Heart right ventricle (tissue), 16 donors: Measurements from ENCODE around the gene ITGB2. TPM values are rescaled to one million over a fixed set of nuclear protein-coding genes. Genes with fewer than 3 reads are reported as not detected.

Source experiments
- ATAC-seq, 8 donors: fragments of 200-7000 bp; cut with Tn5 transposase; one replicate each; pipeline ENCODE4 v1.9.1; 2020; ENCODE audit warnings: mild to moderate bottlenecking in 8 of 8, moderate library complexity in 8 of 8, moderate number of reproducible peaks in 1 of 8
- DNase-seq, 2 donors: peaks; one replicate each; pipeline ENCODE4 v3.0.0-alpha.2; 2020
- H3K27ac ChIP-seq, 10 donors: fragments of 200-600 bp; sonication (generic) in 2 of 10; one replicate each; pipeline versions ENCODE4 v1.5.0 to v1.8.0; 2020 to 2022; ENCODE audit warnings: mild to moderate bottlenecking in 3 of 10
- H3K27me3 ChIP-seq, 7 donors: fragments of 200-600 bp; one replicate each; pipeline ENCODE4 v1.8.0; 2021 to 2022; ENCODE audit warnings: mild to moderate bottlenecking in 2 of 7
- H3K36me3 ChIP-seq, 9 donors: fragments of 200-600 bp; sonication (generic) in 1 of 9; one replicate each; pipeline versions ENCODE4 v1.5.0 to v1.8.0; 2020 to 2022; ENCODE audit warnings: mild to moderate bottlenecking in 2 of 9
- H3K4me1 ChIP-seq, 9 donors: fragments of 200-600 bp; sonication (generic) in 1 of 9; one replicate each; pipeline versions ENCODE4 v1.5.0 to v1.8.0; 2020 to 2022; ENCODE audit warnings: mild to moderate bottlenecking in 4 of 9
- H3K4me3 ChIP-seq, 10 donors: fragments of 200-600 bp; sonication (generic) in 2 of 10; one replicate each; pipeline versions ENCODE4 v1.5.0 to v1.8.0; 2020 to 2022; ENCODE audit warnings: mild to moderate bottlenecking in 7 of 10, moderate library complexity in 2 of 10
- H3K9me3 ChIP-seq, 11 donors: fragments of 200-600 bp in 10 of 11; sonication (generic) in 2 of 11; one replicate each; pipeline versions ENCODE4 v1.5.0 to v1.8.0; 2013 to 2022; ENCODE audit warnings: mild to moderate bottlenecking in 2 of 11, control low read depth in 1 of 11, moderate library complexity in 1 of 11
- WGBS, 2 donors: extraction: QIAGEN DNeasy Blood & Tissue Kit; methylation state at CpG; one replicate each; pipeline ENCODE4 v1.1.7; 2013; ENCODE audit warnings: inconsistent platforms in 1 of 2; 5-methylcytosine and 5-hydroxymethylcytosine counted together
- intact Hi-C, 10 donors: fragments of 100-400 bp; cut with DNase I; formaldehyde crosslinking; loops; one replicate each; pipeline versions ENCODE4 v1.11.1 to v1.14.2; 2022
- polyA plus RNA-seq, 2 donors: library from polyadenylated mRNA; stranded (reverse); fragments of 200-250 nt; gene quantifications; one replicate each; pipeline ENCODE4 v1.2.3, GENCODE V29; 2013
- total RNA-seq, 10 donors: library from RNA; stranded (reverse); fragmentation: NEBNext Ultra II Directional in 3 of 10; extraction: Animal tissue kit (Norgen Biotek cat#: 25700) in 3 of 10; gene quantifications; one replicate each; pipeline versions ENCODE4 v1.2.1 to v1.2.4, GENCODE V29; 2021 to 2023
- TF ChIP-seq, protein P1 (sequence below), 9 donors: fragments of 200-600 bp; sonication (generic) in 2 of 9; IDR thresholded peaks; one replicate each; pipeline versions ENCODE4 v1.5.0 to v1.8.0; 2021 to 2022; ENCODE audit warnings: antibody characterized with exemption in 9 of 9, mild to moderate bottlenecking in 5 of 9, moderate library complexity in 1 of 9
- donor health status: Arrhythmogenic right ventricular cardiomyopathy.
- donor health status: ischemic (EF 13 %, LVEDD 7.1; RV severe dilation, severe dysfunction).
- donor health status: healthy with polysubstance abuse.
- donor health status: DM: no; HTN: yes; CAD: no.
- donor health status: DM: no; HTN: no; CAD: no.
- donor health status: ischemic (EF 25% LVEDD 6.9; RV normal size, moderate dysfunction).
- donor health status: ischemic (EF 25% LVEDD 5.7; RV mildly dilated, moderate dysfunction).
- donor health status: healthy.
- donor health status: DM: yes; HTN: yes; CAD: no.
- donor health status: Ischemic cardiomyopathy.
- donor health status: ischemic (EF 35%, LVEDD 5.7; RV mildly dilated, moderate dysfunction).
- donor health status: nonischemic (EF 11% LVEDD 7.7; RV severe dilation, severe dysfunction).
- donor health status: DM: yes; HTN: yes; CAD: no.
- donor health status: PGD.
- donor health status: ischemic (EF 29% LVEDD 5.4; RV normal size, mild dysfunction).
- donor health status: nonischemic (EF 23%, LVEDD 6.1; RV moderate dilation, normal function).

Gene ITGB2
- total and polyA plus RNA-seq, 12 donors: 5.1 to 151 (median 11.4) TPM

DNA sequence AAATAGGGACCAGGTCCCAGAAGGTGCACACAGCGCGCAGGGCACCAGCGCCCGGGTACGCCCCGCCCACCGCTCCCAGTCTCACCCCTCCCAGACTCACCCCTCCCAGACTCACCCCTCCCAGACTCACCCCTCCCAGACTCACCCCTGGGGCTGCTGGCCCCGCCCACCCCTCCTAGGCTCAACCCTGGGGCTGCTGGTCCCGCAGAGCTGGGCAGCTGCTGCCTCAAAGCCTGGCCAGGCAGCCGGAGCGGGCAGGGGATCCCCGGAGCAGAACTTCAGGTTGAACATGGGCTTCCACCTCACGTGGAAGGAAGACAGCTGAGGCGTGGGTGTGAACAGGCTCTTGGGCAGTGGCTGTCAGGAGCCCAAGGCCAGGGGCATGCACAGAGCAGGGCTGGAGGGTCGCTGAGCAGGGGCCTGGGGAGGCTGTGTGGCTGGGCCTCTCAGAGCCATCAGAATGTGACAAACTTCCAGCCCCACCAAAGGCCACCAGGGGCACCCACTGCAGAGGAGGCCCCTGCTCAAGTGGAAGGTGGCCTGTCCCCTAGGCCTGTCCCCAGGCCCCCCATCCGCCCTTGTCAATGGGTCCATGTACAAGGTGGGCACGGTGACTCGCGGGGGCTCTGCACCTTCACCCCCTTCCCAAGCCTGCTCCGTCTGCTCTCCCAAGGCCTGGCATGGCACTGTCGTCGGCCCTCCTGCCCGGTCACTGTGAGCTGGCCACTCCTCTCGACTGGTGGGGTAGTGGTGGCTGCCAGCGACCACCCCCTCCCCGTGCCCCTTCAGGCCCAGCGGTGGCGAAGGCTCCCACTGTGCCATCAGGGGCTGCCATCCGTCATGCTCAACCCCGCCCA is 82.4 kb downstream of the ITGB2 start:
- peaks cover 0 to 10% (median 5%) of the 10 kb centered on the region in 9 donors for H3K4me1 ChIP-seq
- WGBS, 2 donors: 86 to 91% methylated on average over 29 to 30 of the region's 30 CpGs
- H3K27me3 ChIP-seq: no peaks in the 10 kb centered on the region
- no peaks in the 10 kb centered on the region for H3K36me3 ChIP-seq
- TF ChIP-seq, protein P1, sequence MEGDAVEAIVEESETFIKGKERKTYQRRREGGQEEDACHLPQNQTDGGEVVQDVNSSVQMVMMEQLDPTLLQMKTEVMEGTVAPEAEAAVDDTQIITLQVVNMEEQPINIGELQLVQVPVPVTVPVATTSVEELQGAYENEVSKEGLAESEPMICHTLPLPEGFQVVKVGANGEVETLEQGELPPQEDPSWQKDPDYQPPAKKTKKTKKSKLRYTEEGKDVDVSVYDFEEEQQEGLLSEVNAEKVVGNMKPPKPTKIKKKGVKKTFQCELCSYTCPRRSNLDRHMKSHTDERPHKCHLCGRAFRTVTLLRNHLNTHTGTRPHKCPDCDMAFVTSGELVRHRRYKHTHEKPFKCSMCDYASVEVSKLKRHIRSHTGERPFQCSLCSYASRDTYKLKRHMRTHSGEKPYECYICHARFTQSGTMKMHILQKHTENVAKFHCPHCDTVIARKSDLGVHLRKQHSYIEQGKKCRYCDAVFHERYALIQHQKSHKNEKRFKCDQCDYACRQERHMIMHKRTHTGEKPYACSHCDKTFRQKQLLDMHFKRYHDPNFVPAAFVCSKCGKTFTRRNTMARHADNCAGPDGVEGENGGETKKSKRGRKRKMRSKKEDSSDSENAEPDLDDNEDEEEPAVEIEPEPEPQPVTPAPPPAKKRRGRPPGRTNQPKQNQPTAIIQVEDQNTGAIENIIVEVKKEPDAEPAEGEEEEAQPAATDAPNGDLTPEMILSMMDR (IDR thresholded peaks at IDR 0.05): no peak
- DNase-seq: no peak
- no peak overlapping the region for H3K4me3 ChIP-seq
- intact Hi-C loops: no loop called here
- ATAC-seq: peak in 1 of 8 donors; percentile 25
- H3K27ac ChIP-seq: no peak overlapping the region
- H3K9me3 ChIP-seq: no peaks in the 10 kb centered on the region

DNA sequence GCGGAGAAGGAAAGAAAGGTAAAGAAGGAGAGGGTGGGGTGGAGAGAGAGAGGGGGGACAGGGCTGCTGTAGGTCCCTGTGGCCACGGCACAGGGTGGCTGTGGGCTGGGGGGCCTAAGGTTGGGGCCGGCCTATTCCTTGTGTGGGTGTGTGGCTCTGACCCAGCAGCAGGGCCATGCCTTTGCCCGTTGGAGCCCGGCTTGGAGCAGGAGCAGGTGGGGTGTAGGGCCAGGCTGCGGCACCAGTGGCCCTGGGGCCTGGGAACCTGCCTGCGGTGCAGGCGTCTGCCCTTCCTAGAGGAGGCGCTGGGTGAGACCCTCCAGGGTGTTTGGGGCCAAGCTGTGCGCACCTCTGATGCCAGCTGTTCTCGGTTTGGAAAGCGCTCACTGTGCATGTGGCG is 83.2 kb downstream of the ITGB2 start:
- Histone ChIP-seq H3K27ac (no peak overlapping the region), H3K4me1 (peaks cover 0 to 10% (median 5%) of the 10 kb centered on the region in 9 donors), H3K9me3 (no peaks in the 10 kb centered on the region), H3K4me3 (no peak overlapping the region), H3K36me3 (no peaks in the 10 kb centered on the region), H3K27me3 (no peaks in the 10 kb centered on the region)
- intact Hi-C loops: no loop called here
- TF ChIP-seq, protein P1 (IDR thresholded peaks at IDR 0.05): no peak
- DNase-seq: no peak
- ATAC-seq: peak in 1 of 8 donors; percentile 36
- WGBS, 2 donors: 84 to 93% methylated on average over 13 of the region's 13 CpGs

DNA sequence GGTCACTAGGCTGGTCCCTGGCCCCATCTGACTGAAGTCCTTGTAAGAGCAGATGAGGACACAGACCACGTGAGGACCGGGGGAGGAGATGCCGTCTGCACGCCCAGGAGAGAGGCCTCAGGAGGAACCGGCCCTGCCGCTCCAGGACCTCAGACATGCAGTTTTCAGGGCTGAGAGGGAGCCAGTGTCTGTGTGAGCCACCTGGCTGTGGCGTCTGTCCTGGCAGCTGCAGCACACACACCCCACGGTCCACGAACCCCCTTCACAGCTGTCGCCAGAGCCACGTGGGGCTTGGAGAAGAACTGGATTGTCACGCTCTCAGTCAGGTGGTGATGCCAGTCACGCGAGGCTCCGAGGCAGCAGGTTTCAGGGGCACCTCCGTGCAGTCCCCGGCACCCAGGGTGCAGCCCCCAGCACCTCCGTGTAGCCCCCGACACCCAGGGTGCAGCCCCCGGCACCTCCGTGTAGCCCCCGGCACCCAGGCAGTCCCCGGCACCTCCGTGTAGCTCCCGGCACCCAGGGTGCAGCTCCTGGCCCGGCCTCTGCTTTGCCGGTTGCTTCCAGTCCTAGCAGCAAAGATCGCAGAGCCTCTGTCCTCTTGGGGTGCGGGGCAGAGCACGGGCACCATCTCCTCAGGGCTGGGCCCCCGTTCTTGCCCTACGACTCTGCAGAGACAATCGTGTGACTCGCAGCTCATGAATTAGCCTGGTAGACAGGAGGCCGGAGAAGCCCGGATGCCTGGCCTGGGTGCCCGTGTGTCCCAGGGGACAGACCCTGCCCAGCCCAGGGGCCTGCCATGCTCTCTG is 83.8 kb downstream of the ITGB2 start:
- no peak overlapping the region for H3K4me3 ChIP-seq
- TF ChIP-seq, protein P1 (IDR thresholded peaks at IDR 0.05): no peak
- WGBS, 2 donors: 64 to 67% methylated on average over 37 of the region's 37 CpGs

DNA sequence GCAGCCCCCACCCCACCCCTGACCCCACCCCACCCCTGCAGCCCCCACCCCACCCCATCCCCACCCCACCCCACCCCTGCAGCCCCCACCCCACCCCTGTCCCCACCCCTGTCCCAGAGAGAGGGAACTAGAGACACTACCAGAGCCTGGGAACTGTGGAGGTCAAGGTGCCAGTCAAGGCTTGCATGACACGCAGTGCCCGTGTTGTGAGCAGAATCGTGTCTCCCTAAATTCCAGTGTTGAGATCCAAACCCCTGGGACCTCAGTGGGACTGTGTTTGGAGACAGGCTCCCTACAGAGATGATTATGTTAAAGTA is 84.4 kb downstream of the ITGB2 start:
- 36 to 38% methylated on average over 3 of the region's 3 CpGs for WGBS, 2 donors
- H3K4me1 ChIP-seq: peaks cover 0 to 10% (median 5%) of the 10 kb centered on the region in 9 donors
- no peaks in the 10 kb centered on the region for H3K9me3 ChIP-seq
- H3K36me3 ChIP-seq: no peaks in the 10 kb centered on the region
- H3K27me3 ChIP-seq: no peaks in the 10 kb centered on the region
- no peak overlapping the region for H3K4me3 ChIP-seq
- DNase-seq (no peak), ATAC-seq (no peak)
- no peak overlapping the region for H3K27ac ChIP-seq
- intact Hi-C loops: no loop called here
- TF ChIP-seq, protein P1 (IDR thresholded peaks at IDR 0.05): no peak

More for the DNA sequence above, 83.8 kb downstream of the ITGB2 start:
- no peaks in the 10 kb centered on the region for H3K9me3 ChIP-seq
- peak in 6 of 8 donors; percentile 24 to 83 (median 64) for ATAC-seq
- H3K4me1 ChIP-seq: peaks cover 0 to 10% (median 5%) of the 10 kb centered on the region in 9 donors
- H3K27me3 ChIP-seq: no peaks in the 10 kb centered on the region
- no peaks in the 10 kb centered on the region for H3K36me3 ChIP-seq
- H3K27ac ChIP-seq: no peak overlapping the region
- intact Hi-C loops: no loop called here
- DNase-seq: peak in 1 of 2 donors; percentile 41

Other genes with a start within 250 kb of the ITGB2 start
- not detected for gene KRTAP12-1, start 238.7 kb downstream of the ITGB2 start, total RNA-seq
- gene KRTAP12-1, start 238.7 kb downstream of the ITGB2 start, polyA plus RNA-seq: not detected
- gene KRTAP10-12, start 223.7 kb downstream of the ITGB2 start, total RNA-seq: not detected
- gene KRTAP10-12, start 223.7 kb downstream of the ITGB2 start, polyA plus RNA-seq: not detected
- gene TSPEAR, start 209.3 kb downstream of the ITGB2 start, total RNA-seq: 1 to 10 TPM in 4 of 10 donors, under 1 TPM in 3, not detected in 3; 0.12 to 2.1 (median 1.0) TPM
- 1 to 10 TPM in 1 of 2 donors, under 1 TPM in 1; under 0.01 to 3.4 TPM for gene TSPEAR, start 209.3 kb downstream of the ITGB2 start, polyA plus RNA-seq
- 10 to 100 TPM; 58.1 to 89.5 (median 67.0) TPM for gene UBE2G2, start 119.1 kb downstream of the ITGB2 start, total RNA-seq
- gene UBE2G2, start 119.1 kb downstream of the ITGB2 start, polyA plus RNA-seq: 10 to 100 TPM; 39.6 to 59.3 TPM
- 10 to 100 TPM; 56.9 to 80.9 (median 72.6) TPM for gene SUMO3, start 102.8 kb downstream of the ITGB2 start, total RNA-seq
- gene SUMO3, start 102.8 kb downstream of the ITGB2 start, polyA plus RNA-seq: 10 to 100 TPM; 14.9 to 70.0 TPM
- gene PTTG1IP, start 47.2 kb downstream of the ITGB2 start, total RNA-seq: 100 to 1,000 TPM; 109 to 188 (median 148) TPM
- 100 to 1,000 TPM; 122 to 172 TPM for gene PTTG1IP, start 47.2 kb downstream of the ITGB2 start, polyA plus RNA-seq
- 10 to 100 TPM; 42.4 to 67.2 (median 52.6) TPM for gene SLX9, start 19.1 kb upstream of the ITGB2 start, total RNA-seq
- gene SLX9, start 19.1 kb upstream of the ITGB2 start, polyA plus RNA-seq: 10 to 100 TPM; 68.1 to 83.6 TPM
- 10 to 100 TPM; 11.8 to 21.2 (median 13.5) TPM for gene ADARB1, start 153.7 kb upstream of the ITGB2 start, total RNA-seq
- gene ADARB1, start 153.7 kb upstream of the ITGB2 start, polyA plus RNA-seq: 10 to 100 TPM in 1 of 2 donors, 1 to 10 TPM in 1; 7.4 to 17.3 TPM